PC-3 (cell line): Measurements from ENCODE around the gene ARL4A. TPM values are rescaled to one million over a fixed set of nuclear protein-coding genes. Genes with fewer than 3 reads are reported as not detected.

Experiments used
- ATAC-seq: fragments of 200-7000 bp; cut with Tn5 transposase; 2 replicates; pipeline ENCODE4 v1.9.1; 2020; ENCODE audit warnings: mild to moderate bottlenecking, moderate library complexity
- BruUV-seq: library from RNA; stranded (reverse); fragments of 400-500 nt; replicated peaks from 2 replicates; lab custom pipeline; 2021; lab: Mats Ljungman, UMichigan
- CTCF ChIA-PET: fragments of 300-600 bp; sonication (Branson Sonifier 250); formaldehyde crosslinking; loops from one replicate; lab custom pipeline; 2022; ENCODE audit warnings: antibody characterized with exemption; lab: Charles Lee
- POLR2A ChIA-PET: fragments of 300-600 bp; sonication (Branson Sonifier 250); formaldehyde crosslinking; loops from one replicate; lab custom pipeline; 2022; ENCODE audit warnings: antibody characterized with exemption; ENCODE audit not compliant: unreplicated experiment; lab: Charles Lee
- DNase-seq: peaks from one replicate; pipeline ENCODE4 v3.0.0-alpha.2; 2015
- H2AFZ ChIP-seq: fragments of 300-600 bp; sonication (generic); 2 replicates; pipeline ENCODE4 v1.6.0; 2016; ENCODE audit warnings: antibody characterized with exemption, low read length
- H3F3A ChIP-seq: fragments of 300-600 bp; sonication (generic); one replicate; pipeline ENCODE4 v1.6.0; 2017; ENCODE audit warnings: antibody characterized with exemption, low read length, control low read depth, mild to moderate bottlenecking; ENCODE audit not compliant: unreplicated experiment
- H3K27ac ChIP-seq: fragments of 300-600 bp; sonication (generic); 2 replicates; pipeline ENCODE4 v1.5.1; 2016; ENCODE audit warnings: mild to moderate bottlenecking, low read length
- H3K27me3 ChIP-seq: fragments of 300-600 bp; sonication (generic); 2 replicates; pipeline ENCODE4 v1.6.1; 2016; ENCODE audit warnings: low read length, mixed read lengths
- H3K36me3 ChIP-seq: fragments of 300-600 bp; sonication (generic); 2 replicates; pipeline ENCODE4 v1.6.1; 2016; ENCODE audit warnings: low read depth, mixed run types, low read length, mixed read lengths
- H3K4me1 ChIP-seq: fragments of 300-600 bp; sonication (generic); 2 replicates; pipeline ENCODE4 v1.5.1; 2016; ENCODE audit warnings: low read length; ENCODE audit not compliant: insufficient read depth
- H3K4me2 ChIP-seq: fragments of 300-600 bp; sonication (generic); 2 replicates; pipeline ENCODE4 v1.6.0; 2016; ENCODE audit warnings: low read length
- H3K4me3 ChIP-seq: fragments of 300-600 bp; sonication (generic); 2 replicates; pipeline ENCODE4 v1.5.1; 2016; ENCODE audit warnings: mild to moderate bottlenecking, low read length, mixed read lengths
- H3K79me2 ChIP-seq: fragments of 300-600 bp; sonication (generic); 2 replicates; pipeline ENCODE4 v1.6.1; 2017; ENCODE audit warnings: low read length, mixed read lengths
- H3K9ac ChIP-seq: fragments of 300-600 bp; sonication (generic); 2 replicates; pipeline ENCODE4 v1.6.0; 2016; ENCODE audit warnings: mild to moderate bottlenecking, low read length
- H3K9me2 ChIP-seq: fragments of 300-600 bp; sonication (generic); replicated peaks from 2 replicates; pipeline ENCODE4 v1.6.1; 2016; ENCODE audit warnings: mixed run types, low read length, mixed read lengths
- H3K9me3 ChIP-seq: fragments of 300-600 bp; sonication (generic); 2 replicates; pipeline ENCODE4 v1.6.1; 2016; ENCODE audit warnings: low read length, mixed read lengths
- H4K20me1 ChIP-seq: fragments of 300-600 bp; sonication (generic); 2 replicates; pipeline ENCODE4 v1.6.1; 2016; ENCODE audit warnings: low read length, mixed read lengths
- CTCF ChIP-seq: fragments of 300-600 bp; sonication (generic); conservative IDR thresholded peaks from 2 replicates; pipeline ENCODE4 v1.5.1; 2017; ENCODE audit warnings: antibody characterized with exemption, low read depth, mild to moderate bottlenecking, low read length
- EZH2 ChIP-seq: fragments of 300-600 bp; sonication (generic); IDR thresholded peaks from one replicate; pipeline ENCODE4 v1.6.1; 2017; ENCODE audit warnings: antibody characterized with exemption, mild to moderate bottlenecking, low read length; ENCODE audit not compliant: unreplicated experiment
- EZH2phosphoT487 ChIP-seq: fragments of 300-600 bp; sonication (generic); IDR thresholded peaks from 2 replicates; pipeline ENCODE4 v1.6.1; 2018; ENCODE audit warnings: mild to moderate bottlenecking, antibody characterized with exemption, low read length, borderline replicate concordance
- intact Hi-C: fragments of 100-400 bp; cut with micrococcal nuclease; formaldehyde crosslinking; loops from 2 replicates; pipeline ENCODE4 v1.9.0; 2023
- total RNA-seq: library from RNA; depleted of rRNA; stranded (reverse); fragments of >200 nt; gene quantifications from 2 replicates; pipeline ENCODE4 v1.2.3, GENCODE V29; 2014

ARL4A gene
- total RNA-seq, 1 experiment from 2014 or later, result 23.7 TPM

- Histone ChIP-seq H3K9me2 (no peaks in the 10 kb centered on the region), H3K4me1 (peaks cover 10% of the 10 kb centered on the region), H3K9ac (no peak overlapping the region), H3F3A (no peaks in the 10 kb centered on the region), H4K20me1 (no peaks in the 10 kb centered on the region), H2AFZ (no peak overlapping the region), H3K4me3 (no peak overlapping the region), H3K36me3 (no peaks in the 10 kb centered on the region), H3K27ac (no peak overlapping the region), H3K9me3 (no peaks in the 10 kb centered on the region), H3K79me2 (no peaks in the 10 kb centered on the region), H3K27me3 (no peaks in the 10 kb centered on the region), H3K4me2 (no peak overlapping the region)
- TF ChIP-seq EZH2phosphoT487 (no peak), CTCF (no peak), EZH2 (no peak)
- POLR2A ChIA-PET, result no interaction called here
- BruUV-seq, result no TSS peak
- intact Hi-C loops, result no loop called here
- DNase-seq (no peak), ATAC-seq (no peak)
- CTCF ChIA-PET, result no interaction called here
Observed at GRCh38 chr7:12726908-12727307, 39.5 kb downstream of the ARL4A start.

- no peaks in the 10 kb centered on the region for H3K36me3 ChIP-seq
- TF ChIP-seq EZH2phosphoT487 (no peak), EZH2 (no peak), CTCF (no peak)
- no peaks in the 10 kb centered on the region for H3K9me2 ChIP-seq
- ChIA-PET POLR2A (no interaction called here), CTCF (no interaction called here)
- ATAC-seq, result no peak
- no peaks in the 10 kb centered on the region for H4K20me1 ChIP-seq
- H3K27ac ChIP-seq, result no peak overlapping the region
- no peak overlapping the region for H3K4me2 ChIP-seq
- peaks cover 11% of the 10 kb centered on the region for H3K4me1 ChIP-seq
- no peaks in the 10 kb centered on the region for H3K9me3 ChIP-seq
- H3K4me3 ChIP-seq, result no peak overlapping the region
- no TSS peak for BruUV-seq
- no peaks in the 10 kb centered on the region for H3K79me2 ChIP-seq
- intact Hi-C loops, result no loop called here
- DNase-seq, result no peak
- H3K9ac ChIP-seq, result no peak overlapping the region
- no peak overlapping the region for H2AFZ ChIP-seq
- H3K27me3 ChIP-seq, result no peaks in the 10 kb centered on the region
- no peaks in the 10 kb centered on the region for H3F3A ChIP-seq
Observed at GRCh38 chr7:12727455-12728191, 40.2 kb downstream of the ARL4A start.

- TF ChIP-seq EZH2phosphoT487, result no peak
- no peak for TF ChIP-seq EZH2
- TF ChIP-seq CTCF, result no peak
- H3K9me3 ChIP-seq, result no peaks in the 10 kb centered on the region
- H4K20me1 ChIP-seq, result no peaks in the 10 kb centered on the region
- POLR2A ChIA-PET, result no interaction called here
- no peaks in the 10 kb centered on the region for H3K27me3 ChIP-seq
- H3K4me1 ChIP-seq, result peaks cover 11% of the 10 kb centered on the region
- no peak overlapping the region for H3K27ac ChIP-seq
- BruUV-seq, result no TSS peak
- no peaks in the 10 kb centered on the region for H3F3A ChIP-seq
- intact Hi-C loops, result no loop called here
- no peaks in the 10 kb centered on the region for H3K79me2 ChIP-seq
- no peaks in the 10 kb centered on the region for H3K36me3 ChIP-seq
- no peaks in the 10 kb centered on the region for H3K9me2 ChIP-seq
- H3K4me3 ChIP-seq, result no peak overlapping the region
- no peak overlapping the region for H3K4me2 ChIP-seq
- H2AFZ ChIP-seq, result no peak overlapping the region
- DNase-seq (no peak), ATAC-seq (no peak)
- H3K9ac ChIP-seq, result no peak overlapping the region
- CTCF ChIA-PET, result no interaction called here
Observed at GRCh38 chr7:12728192-12728538, 40.7 kb downstream of the ARL4A start.
